PC-9 (cell line): ENCODE results near the gene IL1R2. TPM values are rescaled to one million over a fixed set of nuclear protein-coding genes. Genes with fewer than 3 reads are reported as not detected.

Source experiments
- BruUV-seq: library from RNA; stranded (reverse); fragments of 400-500 nt; replicated peaks from 2 replicates; lab custom pipeline; 2021; lab: Mats Ljungman, UMichigan
- CTCF ChIA-PET: fragments of 300-600 bp; sonication (Branson Sonifier 250); formaldehyde crosslinking; loops from one replicate; lab custom pipeline; 2022; ENCODE audit warnings: antibody characterized with exemption; lab: Charles Lee
- POLR2A ChIA-PET: fragments of 300-600 bp; sonication (Branson Sonifier 250); formaldehyde crosslinking; loops from one replicate; lab custom pipeline; 2022; ENCODE audit warnings: antibody characterized with exemption; ENCODE audit not compliant: unreplicated experiment; lab: Charles Lee
- DNase-seq, 2 experiments: peaks; one replicate each; pipeline versions ENCODE4 v3.0.0 to v3.0.0-alpha.2; 2015 to 2022; ENCODE audit warnings: mixed read lengths in 1 of 2
- H2AFZ ChIP-seq: fragments of 200-600 bp; sonication (generic); 2 replicates; pipeline ENCODE4 v1.8.1; 2017; ENCODE audit warnings: antibody characterized with exemption
- H3F3A ChIP-seq: fragments of 200-600 bp; sonication (generic); 2 replicates; pipeline ENCODE4 v1.8.1; 2017; ENCODE audit warnings: antibody characterized with exemption, mild to moderate bottlenecking, low read depth; ENCODE audit not compliant: insufficient read depth
- H3K27ac ChIP-seq: fragments of 200-600 bp; sonication (generic); 2 replicates; pipeline ENCODE4 v1.6.1; 2016; ENCODE audit warnings: mixed run types
- H3K27me3 ChIP-seq: fragments of 200-600 bp; sonication (generic); 2 replicates; pipeline ENCODE4 v1.6.1; 2016; ENCODE audit warnings: low read depth, mixed run types; ENCODE audit not compliant: insufficient read depth
- H3K36me3 ChIP-seq: fragments of 200-600 bp; sonication (generic); 2 replicates; pipeline ENCODE4 v1.6.1; 2016; ENCODE audit warnings: low read depth, mixed run types
- H3K4me1 ChIP-seq: fragments of 200-600 bp; sonication (generic); replicated peaks from 2 replicates; pipeline ENCODE4 v1.6.1; 2016; ENCODE audit warnings: mixed run types; ENCODE audit not compliant: insufficient read depth
- H3K4me2 ChIP-seq: fragments of 200-600 bp; sonication (generic); 2 replicates; pipeline ENCODE4 v1.6.1; 2017; ENCODE audit warnings: mixed run types
- H3K4me3 ChIP-seq: fragments of 200-600 bp; sonication (generic); 2 replicates; pipeline ENCODE4 v1.6.1; 2016; ENCODE audit warnings: mixed run types
- H3K79me2 ChIP-seq: fragments of 200-600 bp; sonication (generic); 2 replicates; pipeline ENCODE4 v1.6.1; 2017; ENCODE audit warnings: low read depth, mixed run types
- H3K9me2 ChIP-seq: fragments of 200-600 bp; sonication (generic); 2 replicates; pipeline ENCODE4 v1.8.1; 2017; ENCODE audit warnings: mild to moderate bottlenecking; ENCODE audit not compliant: insufficient read depth
- H3K9me3 ChIP-seq: fragments of 200-600 bp; sonication (generic); 2 replicates; pipeline ENCODE4 v1.8.1; 2016; ENCODE audit warnings: low read depth; ENCODE audit not compliant: insufficient read depth
- H4K20me1 ChIP-seq: fragments of 200-600 bp; sonication (generic); 2 replicates; pipeline ENCODE4 v1.8.1; 2017; ENCODE audit not compliant: insufficient read depth
- EZH2 ChIP-seq: fragments of 200-600 bp; sonication (generic); IDR thresholded peaks from 2 replicates; pipeline ENCODE4 v1.8.0; 2017; ENCODE audit warnings: antibody characterized with exemption, low read depth
- intact Hi-C: fragments of 100-400 bp; cut with micrococcal nuclease; formaldehyde crosslinking; loops from one replicate; pipeline ENCODE4 v1.10.0; 2022; ENCODE audit not compliant: unreplicated experiment
- total RNA-seq: library from RNA; stranded (reverse); gene quantifications from 2 replicates; pipeline ENCODE4 v1.2.3, GENCODE V29; 2021
- TF ChIP-seq, protein P1 (sequence below): fragments of 200-600 bp; sonication (generic); conservative IDR thresholded peaks from 2 replicates; pipeline ENCODE4 v1.6.1; 2017; ENCODE audit warnings: mixed run types, antibody characterized with exemption, mild to moderate bottlenecking, moderate library complexity

IL1R2 gene
- total RNA-seq, 1 experiment from 2014 or later, result 3.8 TPM

DNA sequence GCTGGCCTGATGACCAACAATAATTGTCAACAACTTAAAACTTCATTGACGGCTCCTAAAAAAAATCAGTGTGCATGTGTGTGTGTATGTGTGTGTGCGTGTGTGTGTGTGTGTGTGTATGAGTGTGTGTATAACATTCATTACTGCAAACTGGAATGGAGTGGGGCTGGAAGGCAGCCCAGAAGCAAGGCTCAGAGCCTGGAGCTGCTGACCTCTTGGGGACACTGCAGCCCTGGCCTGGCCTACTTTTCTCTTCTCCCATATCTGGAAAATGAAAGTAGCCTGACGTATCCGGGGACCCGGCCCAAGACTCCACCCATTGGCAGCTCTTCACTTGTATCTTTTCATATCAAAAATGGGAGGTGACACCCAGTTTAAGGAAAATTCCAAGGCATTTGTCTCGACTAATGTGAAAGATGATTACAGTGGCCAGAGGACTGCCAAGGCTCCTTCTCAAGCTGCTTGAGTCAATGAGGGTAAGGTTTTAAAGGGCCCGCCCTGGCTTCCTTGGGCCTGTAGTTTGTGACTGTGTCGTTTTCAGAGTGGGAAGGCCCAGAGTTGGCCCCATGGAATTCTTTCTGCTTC lies 78.4 kb downstream of the IL1R2 start:
- Histone ChIP-seq H3K27me3 (no peaks in the 10 kb centered on the region), H3K4me1 (peaks cover 15% of the 10 kb centered on the region), H3K9me3 (no peaks in the 10 kb centered on the region), H3K79me2 (no peaks in the 10 kb centered on the region), H3K9me2 (no peaks in the 10 kb centered on the region), H3K36me3 (no peaks in the 10 kb centered on the region), H3K27ac (no peak overlapping the region), H3K4me2 (no peak overlapping the region), H3F3A (no peaks in the 10 kb centered on the region), H2AFZ (no peak overlapping the region), H3K4me3 (no peak overlapping the region), H4K20me1 (no peaks in the 10 kb centered on the region)
- BruUV-seq, result no TSS peak
- peak in 1 of 2 experiments; percentile 77 for DNase-seq
- CTCF ChIA-PET, result interaction anchor here (0.6 to 1.4 kb wide), 4 partner anchors 50 to 175 kb away, joined by 3 to 11 read pairs (median 4); no protein-coding TSS in a partner anchor
- intact Hi-C loops, result loop anchor here (2.0 to 5.0 kb wide), 3 partner anchors 31 to 171 kb away; no protein-coding TSS in a partner anchor
- POLR2A ChIA-PET, result interaction anchor here (0.6 to 0.8 kb wide), 4 partner anchors 13 to 394 kb away, joined by 3 to 14 read pairs (median 4); no protein-coding TSS in a partner anchor
- TF ChIP-seq EZH2, result no peak
- TF ChIP-seq, protein P1, sequence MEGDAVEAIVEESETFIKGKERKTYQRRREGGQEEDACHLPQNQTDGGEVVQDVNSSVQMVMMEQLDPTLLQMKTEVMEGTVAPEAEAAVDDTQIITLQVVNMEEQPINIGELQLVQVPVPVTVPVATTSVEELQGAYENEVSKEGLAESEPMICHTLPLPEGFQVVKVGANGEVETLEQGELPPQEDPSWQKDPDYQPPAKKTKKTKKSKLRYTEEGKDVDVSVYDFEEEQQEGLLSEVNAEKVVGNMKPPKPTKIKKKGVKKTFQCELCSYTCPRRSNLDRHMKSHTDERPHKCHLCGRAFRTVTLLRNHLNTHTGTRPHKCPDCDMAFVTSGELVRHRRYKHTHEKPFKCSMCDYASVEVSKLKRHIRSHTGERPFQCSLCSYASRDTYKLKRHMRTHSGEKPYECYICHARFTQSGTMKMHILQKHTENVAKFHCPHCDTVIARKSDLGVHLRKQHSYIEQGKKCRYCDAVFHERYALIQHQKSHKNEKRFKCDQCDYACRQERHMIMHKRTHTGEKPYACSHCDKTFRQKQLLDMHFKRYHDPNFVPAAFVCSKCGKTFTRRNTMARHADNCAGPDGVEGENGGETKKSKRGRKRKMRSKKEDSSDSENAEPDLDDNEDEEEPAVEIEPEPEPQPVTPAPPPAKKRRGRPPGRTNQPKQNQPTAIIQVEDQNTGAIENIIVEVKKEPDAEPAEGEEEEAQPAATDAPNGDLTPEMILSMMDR, result no peak

DNA sequence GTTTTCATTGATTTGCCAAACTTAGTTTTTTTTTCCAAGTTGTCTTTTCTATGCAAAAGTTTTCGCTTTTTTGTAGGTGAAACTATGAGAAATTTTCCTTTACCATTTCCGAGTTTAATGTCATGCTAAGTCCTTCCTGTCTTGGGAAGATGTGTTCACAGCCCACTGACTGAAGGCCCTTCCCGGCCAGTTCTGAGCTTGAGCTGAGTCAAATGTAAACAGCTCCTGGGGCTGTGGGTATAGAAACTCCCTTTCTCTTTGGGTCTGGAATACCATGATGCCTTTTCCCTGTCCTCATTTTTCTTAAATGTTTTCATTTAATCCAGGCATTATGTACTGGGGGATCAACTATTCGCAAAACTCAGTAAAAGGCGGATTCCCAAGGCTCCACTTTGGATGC lies 81.0 kb downstream of the IL1R2 start:
- no peak overlapping the region for H3K4me2 ChIP-seq
- no peaks in the 10 kb centered on the region for H4K20me1 ChIP-seq
- no peak overlapping the region for H2AFZ ChIP-seq
- no TSS peak for BruUV-seq
- H3K27ac ChIP-seq, result no peak overlapping the region
- ChIA-PET POLR2A (no interaction called here), CTCF (no interaction called here)
- intact Hi-C loops, result loop anchor here (5.0 kb wide), 1 partner anchor 40 kb away; no protein-coding TSS in a partner anchor
- H3K4me1 ChIP-seq, result no peaks in the 10 kb centered on the region
- H3K36me3 ChIP-seq, result no peaks in the 10 kb centered on the region
- H3K27me3 ChIP-seq, result no peaks in the 10 kb centered on the region
- H3K9me2 ChIP-seq, result no peaks in the 10 kb centered on the region
- no peak overlapping the region for H3K4me3 ChIP-seq
- DNase-seq, result no peak
- H3K79me2 ChIP-seq, result no peaks in the 10 kb centered on the region
- H3K9me3 ChIP-seq, result no peaks in the 10 kb centered on the region; the same call in 1 of the 2 replicates
- H3F3A ChIP-seq, result no peaks in the 10 kb centered on the region
- TF ChIP-seq, protein P1, result no peak

DNA sequence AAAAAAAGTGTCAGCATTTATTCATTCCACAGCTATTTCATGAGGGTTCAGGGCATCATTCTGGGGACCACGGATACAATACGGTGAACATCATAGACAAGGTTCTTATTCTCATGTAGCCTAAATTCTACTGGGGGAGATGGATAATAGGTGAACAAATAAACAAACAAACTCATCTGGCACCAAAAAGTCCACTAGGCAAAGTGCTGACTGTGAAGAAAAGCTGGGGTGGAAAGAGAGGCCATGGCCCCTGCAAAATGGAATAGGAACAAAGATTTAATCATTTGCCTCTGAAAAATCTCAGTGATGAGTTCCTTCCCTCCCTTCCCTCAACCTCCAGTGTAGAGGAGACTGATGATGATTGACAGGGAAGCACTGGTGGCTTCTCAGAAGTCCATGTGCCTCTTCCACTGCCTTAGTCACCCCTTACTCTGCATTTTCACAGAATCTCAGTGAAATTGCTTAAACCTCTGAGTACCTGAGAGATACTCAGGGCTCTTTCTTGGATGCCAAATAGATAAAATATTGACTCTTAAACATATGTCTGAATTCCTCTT lies 81.5 kb downstream of the IL1R2 start:
- Histone ChIP-seq H3K9me2 (no peaks in the 10 kb centered on the region), H3K4me3 (no peak overlapping the region), H4K20me1 (no peaks in the 10 kb centered on the region), H3F3A (no peaks in the 10 kb centered on the region), H3K27ac (no peak overlapping the region), H3K9me3 (no peaks in the 10 kb centered on the region; the same call in 1 of the 2 replicates), H3K4me1 (no peaks in the 10 kb centered on the region), H3K27me3 (no peaks in the 10 kb centered on the region), H3K36me3 (no peaks in the 10 kb centered on the region), H3K4me2 (no peak overlapping the region), H2AFZ (no peak overlapping the region), H3K79me2 (no peaks in the 10 kb centered on the region)
- no peak for DNase-seq
- BruUV-seq, result no TSS peak
- intact Hi-C loops, result loop anchor here (5.0 kb wide), 1 partner anchor 41 kb away; no protein-coding TSS in a partner anchor
- TF ChIP-seq EZH2, result no peak
- POLR2A ChIA-PET, result no interaction called here
- CTCF ChIA-PET, result no interaction called here
